ENCODE measurements around the gene GPR31.
"Not testable (repeated sequence)": the region's sequence is repeated elsewhere in the genome, so short reads cannot be mapped to it uniquely, and the experiment has no call there.

The GPR31 gene

GRCh38 chr6:167193515-167194125 is 35.8 kb upstream of the GPR31 start:
- H3K4me2 ChIP-seq (ENCODE audit: low read length); H3K27ac ChIP-seq; H3K9me3 ChIP-seq (ENCODE audit: control insufficient read depth, low read length); H3K79me2 ChIP-seq; H3K27me3 ChIP-seq (ENCODE audit: control insufficient read depth, insufficient read depth, low read length); H2AFZ ChIP-seq; H3K4me1 ChIP-seq; H3K36me3 ChIP-seq (ENCODE audit: control insufficient read depth, insufficient read depth, low read length); H3K9ac ChIP-seq; H3K4me3 ChIP-seq (ENCODE audit: low read depth, low read length): not testable (repeated sequence)

DNA sequence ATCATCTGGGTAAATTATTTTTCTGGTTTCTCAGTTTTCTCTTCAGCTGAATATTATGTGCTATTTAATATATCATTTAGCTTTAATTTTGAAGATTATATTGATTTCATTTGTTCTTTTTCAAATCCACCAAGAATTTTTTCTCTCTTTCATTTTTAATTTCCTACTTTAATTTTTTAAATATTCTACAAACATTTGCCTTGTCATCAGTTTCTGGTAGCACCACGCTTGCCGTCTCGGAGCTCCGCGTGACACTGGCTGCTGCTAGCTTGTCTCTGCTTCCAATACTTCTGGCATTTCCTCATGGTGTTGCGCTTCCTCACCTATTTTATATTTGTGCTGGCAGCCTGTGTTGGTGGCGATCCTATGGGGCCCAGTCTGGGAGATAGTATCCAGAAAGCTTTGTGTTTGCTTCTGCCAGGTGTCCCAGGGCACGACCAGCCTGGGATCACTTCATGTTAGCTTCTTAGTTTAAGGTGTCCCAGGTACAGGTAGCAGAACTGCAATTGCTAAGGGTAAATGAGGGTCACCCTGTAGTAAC is 33.3 kb upstream of the GPR31 start:
- H3K27me3 ChIP-seq (ENCODE audit: control insufficient read depth, insufficient read depth, low read length); H3K9me3 ChIP-seq (ENCODE audit: control insufficient read depth, low read length); H3K36me3 ChIP-seq (ENCODE audit: control insufficient read depth, insufficient read depth, low read length); H3K9ac ChIP-seq; H3K4me1 ChIP-seq; H2AFZ ChIP-seq; H3K4me2 ChIP-seq (ENCODE audit: low read length); H3K27ac ChIP-seq; H3K79me2 ChIP-seq; H3K4me3 ChIP-seq (ENCODE audit: low read depth, low read length): not testable (repeated sequence)

- H3K9ac ChIP-seq; H2AFZ ChIP-seq; H3K4me2 ChIP-seq (ENCODE audit: low read length); H3K4me1 ChIP-seq; H3K9me3 ChIP-seq (ENCODE audit: control insufficient read depth, low read length); H3K36me3 ChIP-seq (ENCODE audit: control insufficient read depth, insufficient read depth, low read length); H3K27ac ChIP-seq; H3K79me2 ChIP-seq; H3K4me3 ChIP-seq (ENCODE audit: low read depth, low read length); H3K27me3 ChIP-seq (ENCODE audit: control insufficient read depth, insufficient read depth, low read length): not testable (repeated sequence)
Observed at GRCh38 chr6:167187275-167187674, 29.5 kb upstream of the GPR31 start.

DNA sequence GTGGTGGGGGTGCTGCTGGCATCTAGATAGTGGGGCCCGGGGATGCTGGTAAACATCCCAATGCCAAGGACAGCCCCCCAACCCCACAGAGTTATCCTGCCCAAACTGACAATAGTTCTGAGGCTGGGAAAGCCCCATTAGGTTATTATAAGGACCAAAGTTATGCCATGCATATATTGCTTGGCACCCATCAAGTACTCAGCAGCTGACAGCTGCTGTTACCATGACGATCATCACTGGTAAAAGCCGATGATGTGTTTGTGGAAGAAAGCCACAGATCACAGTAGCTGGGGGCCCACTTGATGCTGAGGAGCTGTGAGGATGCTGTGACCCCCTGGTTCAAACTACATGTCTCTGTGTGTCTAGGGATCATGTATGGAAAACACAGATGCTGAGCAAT is 27.3 kb upstream of the GPR31 start:
- H3K4me1 ChIP-seq; H3K4me3 ChIP-seq (ENCODE audit: low read depth, low read length); H3K27me3 ChIP-seq (ENCODE audit: control insufficient read depth, insufficient read depth, low read length); H3K4me2 ChIP-seq (ENCODE audit: low read length); H3K27ac ChIP-seq; H3K9me3 ChIP-seq (ENCODE audit: control insufficient read depth, low read length); H3K79me2 ChIP-seq; H3K36me3 ChIP-seq (ENCODE audit: control insufficient read depth, insufficient read depth, low read length); H3K9ac ChIP-seq; H2AFZ ChIP-seq: not testable (repeated sequence)

- not testable (repeated sequence) for H3K4me3 ChIP-seq (ENCODE audit: low read depth, low read length); H3K9me3 ChIP-seq (ENCODE audit: control insufficient read depth, low read length); H3K27me3 ChIP-seq (ENCODE audit: control insufficient read depth, insufficient read depth, low read length)
Observed at GRCh38 chr6:167182913-167183314, 25.1 kb upstream of the GPR31 start.

GRCh38 chr6:167181351-167181750 is 23.6 kb upstream of the GPR31 start:
- not testable (repeated sequence) for H3K4me3 ChIP-seq (ENCODE audit: low read depth, low read length); H3K27ac ChIP-seq; H3K9me3 ChIP-seq (ENCODE audit: control insufficient read depth, low read length); H3K36me3 ChIP-seq (ENCODE audit: control insufficient read depth, insufficient read depth, low read length); H3K79me2 ChIP-seq; H3K9ac ChIP-seq; H3K27me3 ChIP-seq (ENCODE audit: control insufficient read depth, insufficient read depth, low read length); H3K4me2 ChIP-seq (ENCODE audit: low read length); H3K4me1 ChIP-seq; H2AFZ ChIP-seq

More at GRCh38 chr6:167182913-167183314, 25.1 kb upstream of the GPR31 start:
- H3K27ac ChIP-seq; H3K36me3 ChIP-seq (ENCODE audit: control insufficient read depth, insufficient read depth, low read length); H2AFZ ChIP-seq; H3K79me2 ChIP-seq; H3K4me1 ChIP-seq; H3K9ac ChIP-seq; H3K4me2 ChIP-seq (ENCODE audit: low read length): not testable (repeated sequence)

- H2AFZ ChIP-seq; H3K9me3 ChIP-seq (ENCODE audit: control insufficient read depth, low read length); H3K79me2 ChIP-seq; H3K4me3 ChIP-seq (ENCODE audit: low read depth, low read length); H3K27me3 ChIP-seq (ENCODE audit: control insufficient read depth, insufficient read depth, low read length); H3K4me2 ChIP-seq (ENCODE audit: low read length); H3K4me1 ChIP-seq; H3K27ac ChIP-seq; H3K9ac ChIP-seq; H3K36me3 ChIP-seq (ENCODE audit: control insufficient read depth, insufficient read depth, low read length): not testable (repeated sequence)
Observed at GRCh38 chr6:167180086-167180485, 22.3 kb upstream of the GPR31 start.

DNA sequence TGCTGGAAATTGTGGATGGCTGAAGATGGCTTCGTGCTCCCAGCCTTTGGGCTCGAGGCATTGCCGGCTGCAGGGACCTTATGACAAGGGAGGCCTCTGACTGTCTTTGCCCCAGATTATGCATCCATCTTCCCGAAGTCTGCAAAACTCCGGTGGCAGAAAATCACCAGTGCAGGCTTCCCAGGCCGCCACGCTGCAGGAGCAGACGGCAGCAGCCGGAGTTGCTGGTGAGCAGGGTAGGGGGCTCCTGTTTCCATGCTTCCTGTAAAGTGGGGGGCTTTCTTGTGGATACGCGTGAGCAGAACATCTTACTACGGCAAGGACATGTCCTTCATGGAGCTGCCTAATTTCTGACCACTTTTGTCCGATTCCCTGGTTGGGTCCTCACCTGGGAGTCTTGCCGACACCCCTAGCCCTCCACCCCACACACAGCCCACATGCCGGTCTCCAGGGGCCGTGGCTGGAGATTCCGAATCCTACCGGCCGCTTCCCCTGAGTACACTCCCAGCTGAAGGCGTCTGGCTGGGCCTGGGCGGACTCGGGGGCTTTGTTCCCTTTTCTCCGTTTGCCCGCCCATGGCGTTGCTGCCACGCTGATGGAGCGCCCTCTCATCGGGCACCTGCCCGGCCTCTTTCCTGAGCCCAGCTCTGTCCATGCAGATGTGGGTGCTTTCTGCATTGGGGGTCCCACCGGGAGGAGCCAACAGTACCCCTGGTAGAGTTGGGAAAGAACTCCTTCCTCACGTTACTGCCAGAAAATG is 21.3 kb upstream of the GPR31 start:
- not testable (repeated sequence) for H3K79me2 ChIP-seq; H3K9me3 ChIP-seq (ENCODE audit: control insufficient read depth, low read length); H3K27ac ChIP-seq; H3K4me2 ChIP-seq (ENCODE audit: low read length); H3K27me3 ChIP-seq (ENCODE audit: control insufficient read depth, insufficient read depth, low read length); H3K4me1 ChIP-seq; H3K4me3 ChIP-seq (ENCODE audit: low read depth, low read length); H3K36me3 ChIP-seq (ENCODE audit: control insufficient read depth, insufficient read depth, low read length); H3K9ac ChIP-seq; H2AFZ ChIP-seq

GRCh38 chr6:167177271-167177670 is 19.5 kb upstream of the GPR31 start:
- not testable (repeated sequence) for H2AFZ ChIP-seq; H3K9me3 ChIP-seq (ENCODE audit: control insufficient read depth, low read length); H3K4me3 ChIP-seq (ENCODE audit: low read depth, low read length); H3K4me2 ChIP-seq (ENCODE audit: low read length); H3K36me3 ChIP-seq (ENCODE audit: control insufficient read depth, insufficient read depth, low read length); H3K4me1 ChIP-seq; H3K27ac ChIP-seq; H3K79me2 ChIP-seq; H3K9ac ChIP-seq; H3K27me3 ChIP-seq (ENCODE audit: control insufficient read depth, insufficient read depth, low read length)

- H3K79me2 ChIP-seq; H3K27me3 ChIP-seq (ENCODE audit: control insufficient read depth, insufficient read depth, low read length); H3K4me2 ChIP-seq (ENCODE audit: low read length); H3K4me1 ChIP-seq; H3K4me3 ChIP-seq (ENCODE audit: low read depth, low read length); H3K36me3 ChIP-seq (ENCODE audit: control insufficient read depth, insufficient read depth, low read length); H3K9ac ChIP-seq; H3K27ac ChIP-seq; H3K9me3 ChIP-seq (ENCODE audit: control insufficient read depth, low read length); H2AFZ ChIP-seq: not testable (repeated sequence)
Observed at GRCh38 chr6:167172011-167172410, 14.2 kb upstream of the GPR31 start.

DNA sequence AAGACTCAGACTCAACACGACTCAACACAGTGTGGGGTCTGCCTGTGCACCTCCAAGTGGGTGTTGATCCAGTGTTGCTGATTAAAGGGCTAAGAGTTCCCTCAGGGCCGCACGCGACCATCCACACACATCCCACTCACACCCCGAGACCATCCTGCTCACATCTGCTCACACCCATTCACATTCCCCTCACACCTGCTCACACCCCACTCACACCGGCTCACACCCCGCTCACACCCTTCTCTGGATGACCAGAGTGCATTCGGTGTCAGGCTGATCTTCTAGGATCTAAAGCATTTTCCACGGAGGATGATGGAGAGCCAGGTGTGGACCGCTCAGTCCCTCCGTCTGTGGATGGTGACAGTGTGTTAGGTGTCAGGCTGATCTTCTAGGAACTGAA is 13.5 kb upstream of the GPR31 start:
- not testable (repeated sequence) for H3K27ac ChIP-seq; H3K4me1 ChIP-seq; H3K79me2 ChIP-seq; H3K36me3 ChIP-seq (ENCODE audit: control insufficient read depth, insufficient read depth, low read length); H3K4me2 ChIP-seq (ENCODE audit: low read length); H3K27me3 ChIP-seq (ENCODE audit: control insufficient read depth, insufficient read depth, low read length); H3K9me3 ChIP-seq (ENCODE audit: control insufficient read depth, low read length); H2AFZ ChIP-seq; H3K4me3 ChIP-seq (ENCODE audit: low read depth, low read length); H3K9ac ChIP-seq
